WI38 (cell line): ENCODE results near the gene PBX2.

Source experiments
- H3K4me3 ChIP-seq: 2 replicates; pipeline ENCODE4 v1.5.1; 2011; ENCODE audit warnings: low read depth, mild to moderate bottlenecking, control low read depth, low read length
- TF ChIP-seq, protein P1 (sequence below): IDR thresholded peaks from 2 replicates; pipeline ENCODE4 v1.5.1; 2012; ENCODE audit warnings: low read depth, mild to moderate bottlenecking, control low read depth, low read length

Gene PBX2, protein sequence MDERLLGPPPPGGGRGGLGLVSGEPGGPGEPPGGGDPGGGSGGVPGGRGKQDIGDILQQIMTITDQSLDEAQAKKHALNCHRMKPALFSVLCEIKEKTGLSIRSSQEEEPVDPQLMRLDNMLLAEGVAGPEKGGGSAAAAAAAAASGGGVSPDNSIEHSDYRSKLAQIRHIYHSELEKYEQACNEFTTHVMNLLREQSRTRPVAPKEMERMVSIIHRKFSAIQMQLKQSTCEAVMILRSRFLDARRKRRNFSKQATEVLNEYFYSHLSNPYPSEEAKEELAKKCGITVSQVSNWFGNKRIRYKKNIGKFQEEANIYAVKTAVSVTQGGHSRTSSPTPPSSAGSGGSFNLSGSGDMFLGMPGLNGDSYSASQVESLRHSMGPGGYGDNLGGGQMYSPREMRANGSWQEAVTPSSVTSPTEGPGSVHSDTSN

DNA sequence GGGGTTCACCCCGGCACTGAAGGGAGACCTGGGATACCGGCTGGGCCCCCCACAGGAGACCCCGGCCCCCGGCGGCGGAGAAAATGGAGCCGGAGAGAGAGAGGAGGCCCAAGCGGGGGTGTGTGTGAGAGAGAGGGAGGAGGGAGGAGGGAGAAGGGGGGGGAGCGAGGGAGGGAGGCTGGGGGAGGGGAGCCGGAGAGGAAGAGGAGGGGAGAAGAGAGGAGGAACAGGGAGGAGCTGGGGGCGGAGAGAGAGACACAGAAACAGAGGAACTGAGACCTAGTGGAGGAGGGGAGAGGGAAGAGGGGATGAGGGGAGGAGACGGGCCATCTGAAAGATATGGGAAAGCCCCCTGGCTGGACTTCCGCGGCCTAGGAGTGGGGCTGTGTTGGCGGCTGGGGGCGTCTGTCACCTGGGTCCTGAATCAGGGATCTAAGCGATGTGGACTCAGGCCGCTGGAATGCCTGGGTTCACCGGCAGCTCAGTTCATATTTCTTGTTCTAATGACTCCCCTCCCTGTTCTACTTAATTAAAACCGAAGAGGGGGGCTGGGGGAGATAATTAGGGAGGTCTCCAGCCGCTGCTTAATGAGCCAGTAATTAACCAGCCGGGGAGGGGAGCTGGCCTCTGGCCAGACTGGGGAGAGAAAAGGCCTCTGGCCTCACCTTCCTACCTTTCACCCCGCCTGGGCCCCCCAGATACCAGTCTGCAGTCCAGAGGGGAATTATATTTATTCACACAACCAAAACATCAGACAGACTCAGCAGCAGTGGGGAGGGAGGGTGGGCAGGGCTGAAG lies at the start of gene PBX2:
TSS of gene PBX2 (minus strand) at position 149 of the 798 bp plus-strand sequence. CDS start 287 bp downstream, outside the sequence.
- peak within 1 kb of the TSS; percentile 81 for H3K4me3 ChIP-seq
- TF ChIP-seq, protein P1, sequence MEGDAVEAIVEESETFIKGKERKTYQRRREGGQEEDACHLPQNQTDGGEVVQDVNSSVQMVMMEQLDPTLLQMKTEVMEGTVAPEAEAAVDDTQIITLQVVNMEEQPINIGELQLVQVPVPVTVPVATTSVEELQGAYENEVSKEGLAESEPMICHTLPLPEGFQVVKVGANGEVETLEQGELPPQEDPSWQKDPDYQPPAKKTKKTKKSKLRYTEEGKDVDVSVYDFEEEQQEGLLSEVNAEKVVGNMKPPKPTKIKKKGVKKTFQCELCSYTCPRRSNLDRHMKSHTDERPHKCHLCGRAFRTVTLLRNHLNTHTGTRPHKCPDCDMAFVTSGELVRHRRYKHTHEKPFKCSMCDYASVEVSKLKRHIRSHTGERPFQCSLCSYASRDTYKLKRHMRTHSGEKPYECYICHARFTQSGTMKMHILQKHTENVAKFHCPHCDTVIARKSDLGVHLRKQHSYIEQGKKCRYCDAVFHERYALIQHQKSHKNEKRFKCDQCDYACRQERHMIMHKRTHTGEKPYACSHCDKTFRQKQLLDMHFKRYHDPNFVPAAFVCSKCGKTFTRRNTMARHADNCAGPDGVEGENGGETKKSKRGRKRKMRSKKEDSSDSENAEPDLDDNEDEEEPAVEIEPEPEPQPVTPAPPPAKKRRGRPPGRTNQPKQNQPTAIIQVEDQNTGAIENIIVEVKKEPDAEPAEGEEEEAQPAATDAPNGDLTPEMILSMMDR = no peak

DNA sequence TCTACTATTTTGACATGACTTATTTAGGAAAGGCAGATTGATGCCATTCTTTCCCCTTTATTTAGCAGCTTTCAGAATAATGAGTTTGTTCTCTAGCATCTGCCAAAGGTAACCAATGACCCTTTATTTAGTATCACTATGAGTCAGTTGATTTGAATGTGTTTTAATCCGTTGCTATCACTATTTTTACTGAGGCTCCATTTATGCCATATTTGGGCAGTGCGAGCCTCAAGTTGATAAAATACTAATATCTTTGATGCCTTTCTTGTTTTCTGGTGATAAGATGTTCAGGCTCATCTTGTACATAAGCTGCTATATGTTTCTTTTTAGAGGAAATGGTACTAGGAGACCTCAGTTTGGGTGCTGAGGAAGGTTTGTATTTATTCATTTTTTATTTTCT lies 49.5 kb upstream of the PBX2 start:
- no peak overlapping the region for H3K4me3 ChIP-seq
- TF ChIP-seq, protein P1 = no peak

DNA sequence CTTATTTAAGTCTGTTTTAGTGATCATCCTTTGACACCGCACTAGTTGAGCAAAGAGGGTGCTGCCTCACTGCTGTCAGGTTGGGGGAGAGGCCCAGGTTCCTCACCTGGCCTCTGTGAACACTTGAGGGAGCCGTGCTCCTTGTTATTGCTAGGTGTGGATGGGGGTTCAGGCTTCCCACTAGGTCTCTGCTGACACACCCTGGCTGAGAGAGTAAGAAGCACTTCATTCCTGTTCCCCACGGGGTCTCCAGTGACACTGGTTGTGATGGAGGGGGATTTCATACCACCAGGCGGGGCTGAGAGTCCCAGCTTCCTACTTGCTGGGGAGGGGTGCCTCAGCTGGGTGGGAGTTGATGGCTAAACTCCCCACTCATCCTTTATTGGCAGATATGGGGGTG lies 44.9 kb upstream of the PBX2 start:
- TF ChIP-seq, protein P1 = no peak
- H3K4me3 ChIP-seq = no peak overlapping the region

DNA sequence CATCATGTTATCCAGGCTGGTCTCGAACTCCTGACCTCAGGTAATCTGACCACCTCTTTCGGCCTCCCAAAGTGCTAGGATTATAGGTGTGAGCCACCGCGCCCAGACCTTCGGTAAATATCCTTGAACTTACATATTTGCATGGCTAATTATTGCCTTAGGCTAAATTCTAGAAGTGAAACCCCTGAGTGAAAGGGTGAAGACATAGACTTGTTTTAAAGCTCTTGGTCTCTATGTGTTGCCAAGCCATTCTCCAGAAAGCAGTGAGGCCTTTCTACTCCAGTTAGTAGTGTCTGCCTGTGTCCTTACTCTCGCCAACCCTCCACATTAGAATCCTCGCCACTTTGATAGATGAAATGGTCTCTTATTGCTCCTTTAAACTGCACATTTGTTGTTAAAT lies 36.4 kb upstream of the PBX2 start:
- TF ChIP-seq, protein P1 = no peak
- no peak overlapping the region for H3K4me3 ChIP-seq

DNA sequence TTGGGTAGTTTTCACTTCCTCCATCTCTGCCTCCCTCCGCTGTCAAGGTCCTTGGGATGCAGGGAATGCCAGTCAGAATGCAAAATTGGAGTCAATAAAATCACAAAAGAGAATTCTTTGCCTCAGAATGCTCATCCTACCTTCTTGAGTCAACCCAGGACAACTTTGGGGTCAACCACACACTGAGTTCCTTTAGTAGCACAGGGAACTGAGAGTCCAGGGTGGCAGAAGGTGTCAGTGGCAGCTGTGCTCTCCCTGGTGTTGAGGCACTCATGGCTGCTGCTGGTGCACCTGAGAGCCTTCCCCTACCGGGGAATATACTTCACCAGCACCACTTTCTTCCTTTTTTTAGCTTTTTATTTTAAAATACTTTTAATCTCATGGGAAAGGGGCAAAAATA lies 34.7 kb upstream of the PBX2 start:
- TF ChIP-seq, protein P1 = no peak

DNA sequence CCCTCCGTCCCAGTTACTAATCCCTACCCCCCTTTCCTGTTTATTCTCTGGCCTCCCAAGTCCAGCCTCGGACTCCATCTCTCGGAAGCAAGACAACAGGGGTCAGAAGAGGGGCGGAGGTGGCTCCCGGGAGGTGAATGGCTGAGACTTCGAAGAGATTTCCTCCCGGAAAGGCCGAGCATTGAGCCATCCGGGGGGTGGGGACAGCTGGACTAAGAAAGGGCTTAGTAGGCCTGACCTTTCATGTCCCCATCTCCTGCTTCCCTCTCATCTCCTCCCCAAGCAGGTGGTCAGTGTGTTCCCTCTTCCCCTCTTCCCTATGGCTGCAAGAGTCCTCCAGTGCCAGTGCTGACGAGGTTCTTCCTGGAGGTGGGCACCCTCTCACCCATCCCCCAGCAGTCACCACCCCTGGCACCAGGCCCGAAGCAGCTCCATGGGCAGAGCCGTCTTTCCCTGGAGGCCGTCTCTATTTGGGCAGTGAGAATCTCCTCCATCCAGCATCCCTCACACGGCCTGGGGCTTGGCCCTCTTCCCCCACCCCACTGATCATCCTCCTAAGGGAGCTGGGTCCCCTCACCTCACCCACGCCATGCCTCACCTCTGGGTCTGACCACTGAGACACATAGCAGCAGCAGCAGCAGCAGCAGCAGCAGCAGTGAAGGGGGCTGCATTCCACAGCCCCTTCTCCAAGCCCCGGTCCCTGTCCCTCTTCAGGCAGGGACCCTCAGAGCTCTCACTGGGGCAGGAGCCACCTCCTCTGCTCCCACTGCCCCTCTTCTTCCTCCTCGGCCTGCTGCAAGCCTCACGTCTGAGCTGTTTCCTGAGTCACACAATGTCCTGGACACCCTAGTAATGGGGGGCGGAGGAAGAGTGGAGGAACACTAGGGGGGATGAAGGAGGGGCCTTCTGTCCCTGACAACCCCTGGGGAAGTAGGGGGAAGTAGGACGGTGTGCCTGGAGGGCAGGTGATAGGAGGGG lies 33.5 kb upstream of the PBX2 start, which contains the start of gene NOTCH4:
TSS of gene NOTCH4 (minus strand) at position 810 of the 978 bp plus-strand sequence. CDS start at position 671, 139 bp downstream.
- H3K4me3 ChIP-seq = no peak within 1 kb of the TSS
- TF ChIP-seq, protein P1 = no peak

More for the DNA sequence above, 34.7 kb upstream of the PBX2 start:
- H3K4me3 ChIP-seq = no peak overlapping the region
